ENCODE measurements around the gene GLP1R. TPM values are rescaled to one million over a fixed set of nuclear protein-coding genes. Genes with fewer than 3 reads are reported as not detected.

The GLP1R gene
- total and polyA plus RNA-seq, 3 donors from 2014 or later: 0.09 to 0.55 (median 0.31) TPM

DNA sequence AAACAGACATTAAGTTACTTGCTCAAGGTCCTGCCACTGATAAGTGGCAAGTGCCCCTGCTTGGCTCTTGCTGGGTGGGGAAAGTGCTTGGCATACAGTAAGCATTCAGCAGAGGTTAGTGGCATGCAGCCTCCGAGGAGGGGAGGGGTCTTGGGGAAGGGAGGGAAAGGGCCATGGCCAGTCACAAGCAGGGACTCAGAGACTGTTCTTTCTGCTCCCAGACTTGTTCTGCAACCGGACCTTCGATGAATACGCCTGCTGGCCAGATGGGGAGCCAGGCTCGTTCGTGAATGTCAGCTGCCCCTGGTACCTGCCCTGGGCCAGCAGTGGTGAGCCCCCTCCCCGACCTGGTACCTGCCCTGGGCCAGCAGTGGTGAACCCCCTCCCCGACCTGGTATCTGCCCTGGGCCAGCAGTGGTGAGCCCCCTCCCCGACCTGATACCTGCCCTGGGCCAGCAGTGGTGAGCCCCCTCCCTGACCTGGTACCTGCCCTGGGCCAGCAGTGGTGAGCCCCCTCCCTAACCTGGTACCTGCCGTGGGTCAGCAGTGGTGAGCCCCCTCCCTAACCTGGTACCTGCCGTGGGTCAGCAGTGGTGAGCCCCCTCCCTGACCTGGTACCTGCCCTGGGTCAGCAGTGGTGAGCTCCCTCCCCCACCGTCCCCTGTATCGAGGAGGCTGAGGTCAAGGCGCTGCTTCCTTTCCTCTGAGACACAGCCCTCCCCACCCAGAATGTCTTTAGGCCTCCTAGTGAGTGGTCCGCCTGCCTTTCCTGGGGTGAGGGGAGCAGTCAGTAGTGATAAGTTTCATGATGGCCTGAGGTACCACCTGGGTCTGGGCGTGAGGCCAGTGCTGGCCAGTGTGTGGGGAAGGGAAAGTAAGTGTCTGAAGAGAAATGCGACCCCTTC is 8.9 kb downstream of the GLP1R start:
- TF ChIP-seq POLR2A (IDR thresholded peaks at IDR 0.05): no peak
- TF ChIP-seq, protein P1, sequence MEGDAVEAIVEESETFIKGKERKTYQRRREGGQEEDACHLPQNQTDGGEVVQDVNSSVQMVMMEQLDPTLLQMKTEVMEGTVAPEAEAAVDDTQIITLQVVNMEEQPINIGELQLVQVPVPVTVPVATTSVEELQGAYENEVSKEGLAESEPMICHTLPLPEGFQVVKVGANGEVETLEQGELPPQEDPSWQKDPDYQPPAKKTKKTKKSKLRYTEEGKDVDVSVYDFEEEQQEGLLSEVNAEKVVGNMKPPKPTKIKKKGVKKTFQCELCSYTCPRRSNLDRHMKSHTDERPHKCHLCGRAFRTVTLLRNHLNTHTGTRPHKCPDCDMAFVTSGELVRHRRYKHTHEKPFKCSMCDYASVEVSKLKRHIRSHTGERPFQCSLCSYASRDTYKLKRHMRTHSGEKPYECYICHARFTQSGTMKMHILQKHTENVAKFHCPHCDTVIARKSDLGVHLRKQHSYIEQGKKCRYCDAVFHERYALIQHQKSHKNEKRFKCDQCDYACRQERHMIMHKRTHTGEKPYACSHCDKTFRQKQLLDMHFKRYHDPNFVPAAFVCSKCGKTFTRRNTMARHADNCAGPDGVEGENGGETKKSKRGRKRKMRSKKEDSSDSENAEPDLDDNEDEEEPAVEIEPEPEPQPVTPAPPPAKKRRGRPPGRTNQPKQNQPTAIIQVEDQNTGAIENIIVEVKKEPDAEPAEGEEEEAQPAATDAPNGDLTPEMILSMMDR (IDR thresholded peaks at IDR 0.05): no peak
- intact Hi-C loops (cut with DNase I; ENCODE audit: low total_unique reads): no loop called here
- Histone ChIP-seq H3K4me1 (no peaks in the 10 kb centered on the region), H3K27ac (no peak overlapping the region), H3K36me3 (ENCODE audit: low read depth, missing control alignments) (no peaks in the 10 kb centered on the region), H3K9me3 (no peaks in the 10 kb centered on the region), H3K4me3 (no peak overlapping the region), H3K27me3 (no peaks in the 10 kb centered on the region)
- DNase-seq: no peak
- WGBS, 2 donors: 52 to 76% methylated on average over 5 to 16 of the region's 17 CpGs

DNA sequence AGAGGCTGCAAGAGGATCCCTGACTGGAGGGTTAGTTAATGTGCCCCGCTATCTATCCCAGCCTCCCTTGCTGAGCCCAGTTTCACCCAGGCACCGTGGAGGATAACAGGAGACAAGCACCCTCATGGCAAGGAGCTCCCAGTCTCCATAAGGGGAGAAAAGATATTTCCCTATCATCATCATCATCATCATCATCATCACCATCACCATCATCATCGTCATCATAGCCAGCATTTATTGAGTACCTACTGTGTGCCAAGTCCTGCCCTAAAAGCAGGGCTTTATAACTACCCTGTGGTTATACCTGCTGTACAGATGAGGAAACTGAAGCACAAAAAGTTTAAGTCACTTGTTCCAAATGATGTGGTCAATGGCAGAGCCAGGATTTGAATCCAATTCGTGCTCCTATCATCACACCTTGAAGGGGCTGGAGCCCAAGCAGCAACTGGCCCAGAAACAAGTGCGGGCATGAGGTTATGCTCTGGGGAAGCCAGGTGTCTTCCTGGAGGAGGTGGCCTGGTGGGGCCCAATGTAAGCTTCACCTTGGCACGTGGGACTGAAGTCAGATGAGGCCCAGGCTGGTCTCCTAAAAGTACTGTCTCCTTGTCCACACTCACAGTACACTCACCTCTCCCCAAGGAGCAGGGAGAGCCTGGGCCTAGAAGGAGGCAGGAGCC is 10.0 kb downstream of the GLP1R start:
- intact Hi-C loops (cut with DNase I; ENCODE audit: low total_unique reads): no loop called here

DNA sequence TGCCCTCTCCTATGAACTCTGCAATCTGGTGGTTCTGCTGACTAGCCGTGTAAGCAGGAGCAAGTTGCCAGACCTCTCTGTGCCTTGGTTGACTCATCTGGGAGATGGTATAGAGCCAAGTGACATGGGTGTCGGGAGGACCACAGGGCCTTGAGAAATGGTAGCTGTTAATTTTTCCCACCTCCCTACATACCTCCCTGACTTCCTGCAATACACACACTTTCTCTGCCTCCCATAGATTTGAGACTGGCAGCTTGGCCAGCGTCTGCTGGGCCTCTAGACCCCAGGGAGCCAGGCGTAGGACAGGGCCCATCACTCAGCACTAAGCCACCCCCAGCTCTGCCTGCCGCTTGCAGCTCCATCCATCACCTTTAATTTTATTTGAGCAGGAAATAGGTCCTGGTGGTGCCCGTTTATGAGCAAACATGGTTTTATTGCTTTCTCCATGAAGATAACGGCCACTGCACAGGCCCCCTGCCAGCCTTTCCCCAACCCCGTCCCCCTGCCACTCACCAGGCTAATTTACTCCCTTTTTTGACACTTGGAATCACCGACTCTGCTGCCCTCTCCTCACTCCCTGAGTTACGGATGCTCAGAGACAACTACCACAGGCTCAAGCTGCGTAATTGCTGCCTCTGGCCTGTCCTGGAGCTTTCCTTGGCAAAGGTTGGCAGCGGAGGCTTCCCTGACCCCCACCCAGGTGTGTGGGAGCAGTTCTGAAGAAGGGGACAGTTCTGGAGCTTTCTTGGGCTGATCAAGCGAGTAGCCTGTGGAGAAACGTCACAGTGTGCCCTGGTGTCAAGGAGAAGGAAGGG is 11.1 kb downstream of the GLP1R start:
- 78 to 84% methylated on average over 14 of the region's 14 CpGs for WGBS, 2 donors
- intact Hi-C loops (cut with DNase I; ENCODE audit: low total_unique reads): no loop called here

More for the DNA sequence above, 10.0 kb downstream of the GLP1R start:
- TF ChIP-seq, protein P1 (IDR thresholded peaks at IDR 0.05): no peak
- TF ChIP-seq POLR2A (IDR thresholded peaks at IDR 0.05): no peak
- no peak for DNase-seq
- H3K4me1 ChIP-seq: no peaks in the 10 kb centered on the region
- H3K27ac ChIP-seq: no peak overlapping the region
- no peaks in the 10 kb centered on the region for H3K36me3 ChIP-seq (ENCODE audit: low read depth, missing control alignments)
- 82 to 86% methylated on average over 6 of the region's 6 CpGs for WGBS, 2 donors
- no peak overlapping the region for H3K4me3 ChIP-seq
- no peaks in the 10 kb centered on the region for H3K27me3 ChIP-seq
- H3K9me3 ChIP-seq: no peaks in the 10 kb centered on the region

DNA sequence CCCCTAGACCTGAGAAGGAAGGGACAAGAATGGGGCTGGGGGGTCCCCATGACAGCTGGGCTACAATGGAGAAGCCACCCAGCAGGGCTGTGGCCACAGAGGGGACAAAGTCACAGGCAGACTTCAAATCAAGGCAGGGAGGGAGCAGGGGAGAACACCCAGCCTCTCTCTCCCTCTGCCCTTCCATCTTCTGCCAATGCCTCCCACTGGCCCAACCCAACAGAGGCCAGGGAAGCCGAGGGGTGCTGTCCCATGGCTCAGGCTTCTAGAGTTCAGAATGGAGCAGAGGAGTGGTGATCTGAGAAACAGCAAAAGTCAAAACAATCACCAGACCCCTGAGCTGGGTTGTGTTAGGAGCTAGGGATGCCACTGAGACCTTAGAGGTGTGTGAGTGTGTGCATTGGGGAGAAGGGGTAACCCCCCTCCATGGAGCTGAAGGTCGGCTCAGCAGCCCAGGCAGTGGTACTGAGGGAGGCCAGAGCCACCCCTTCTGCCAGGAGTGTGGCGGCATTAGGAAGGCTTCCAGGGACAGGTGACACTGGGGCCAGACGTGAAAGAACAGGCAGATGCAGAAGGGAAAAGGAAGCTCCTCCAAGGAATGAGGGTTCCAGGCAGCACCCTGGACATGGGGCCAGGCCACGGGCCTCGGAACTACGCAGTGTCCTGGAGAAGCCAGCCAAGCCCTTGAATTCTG is 12.0 kb downstream of the GLP1R start:
- Histone ChIP-seq H3K36me3 (ENCODE audit: low read depth, missing control alignments) (no peaks in the 10 kb centered on the region), H3K27ac (no peak overlapping the region), H3K27me3 (no peaks in the 10 kb centered on the region), H3K4me1 (no peaks in the 10 kb centered on the region), H3K9me3 (no peaks in the 10 kb centered on the region), H3K4me3 (no peak overlapping the region)
- intact Hi-C loops (cut with DNase I; ENCODE audit: low total_unique reads): no loop called here
- DNase-seq: no peak
- 58 to 62% methylated on average over 7 of the region's 7 CpGs for WGBS, 2 donors
- no peak for TF ChIP-seq POLR2A (IDR thresholded peaks at IDR 0.05)

More for the DNA sequence above, 11.1 kb downstream of the GLP1R start:
- no peak overlapping the region for H3K4me3 ChIP-seq
- no peaks in the 10 kb centered on the region for H3K4me1 ChIP-seq
- no peaks in the 10 kb centered on the region for H3K36me3 ChIP-seq (ENCODE audit: low read depth, missing control alignments)
- DNase-seq: no peak
- H3K9me3 ChIP-seq: no peaks in the 10 kb centered on the region
- no peak overlapping the region for H3K27ac ChIP-seq
- no peak for TF ChIP-seq POLR2A (IDR thresholded peaks at IDR 0.05)
- no peaks in the 10 kb centered on the region for H3K27me3 ChIP-seq

- 60 to 62% methylated on average over 6 of the region's 6 CpGs for WGBS, 2 donors
- no peak overlapping the region for H3K27ac ChIP-seq
These were observed 12.6 kb downstream of the GLP1R start for GRCh38 chr6:39061182-39061581.

More at GRCh38 chr6:39061182-39061581, 12.6 kb downstream of the GLP1R start:
- no peak for DNase-seq
- H3K4me3 ChIP-seq: no peak overlapping the region
- intact Hi-C loops (cut with DNase I; ENCODE audit: low total_unique reads): no loop called here
- H3K4me1 ChIP-seq: no peaks in the 10 kb centered on the region
- TF ChIP-seq, protein P1 (IDR thresholded peaks at IDR 0.05): no peak
- TF ChIP-seq POLR2A (IDR thresholded peaks at IDR 0.05): no peak
- no peaks in the 10 kb centered on the region for H3K36me3 ChIP-seq (ENCODE audit: low read depth, missing control alignments)
- no peaks in the 10 kb centered on the region for H3K27me3 ChIP-seq
- H3K9me3 ChIP-seq: no peaks in the 10 kb centered on the region
